ENCODE data around the gene TRIM42. TPM values are rescaled to one million over a fixed set of nuclear protein-coding genes. Genes with fewer than 3 reads are reported as not detected.

TRIM42 gene
- total RNA-seq, 1 donor from 2014 or later = not detected

GRCh38 chr3:140748171-140748570 lies 70.3 kb downstream of the TRIM42 start:
- no peaks in the 10 kb centered on the region for H3K9me3 ChIP-seq
- no peak overlapping the region for H3K4me3 ChIP-seq
- intact Hi-C loops (cut with DNase I) = no loop called here
- no peak for TF ChIP-seq CTCF (IDR thresholded peaks at IDR 0.05)
- H3K36me3 ChIP-seq = no peaks in the 10 kb centered on the region
- H3K4me1 ChIP-seq = no peaks in the 10 kb centered on the region
- DNase-seq (ENCODE audit: low spot score in 2 of 2) = no peak
- no peaks in the 10 kb centered on the region for H3K27me3 ChIP-seq
- no peak overlapping the region for H3K27ac ChIP-seq

GRCh38 chr3:140748903-140749302 lies 71.0 kb downstream of the TRIM42 start:
- no peak for DNase-seq (ENCODE audit: low spot score in 2 of 2)
- no peak overlapping the region for H3K4me3 ChIP-seq
- H3K27ac ChIP-seq = no peak overlapping the region
- intact Hi-C loops (cut with DNase I) = no loop called here
- TF ChIP-seq CTCF (IDR thresholded peaks at IDR 0.05) = no peak
- no peaks in the 10 kb centered on the region for H3K27me3 ChIP-seq
- H3K36me3 ChIP-seq = no peaks in the 10 kb centered on the region
- H3K9me3 ChIP-seq = no peaks in the 10 kb centered on the region
- no peaks in the 10 kb centered on the region for H3K4me1 ChIP-seq
